PC-9 (cell line): ENCODE measurements around the gene DOK3. TPM values are rescaled to one million over a fixed set of nuclear protein-coding genes. Genes with fewer than 3 reads are reported as not detected.
A peak's percentile ranks its signal among the peaks of the same experiment; 100 is the strongest.

ENCODE experiments used
- BruUV-seq: library from RNA; stranded (reverse); fragments of 400-500 nt; replicated peaks from 2 replicates; lab custom pipeline; 2021; lab: Mats Ljungman, UMichigan
- CTCF ChIA-PET: fragments of 300-600 bp; sonication (Branson Sonifier 250); formaldehyde crosslinking; loops from one replicate; lab custom pipeline; 2022; ENCODE audit warnings: antibody characterized with exemption; lab: Charles Lee
- POLR2A ChIA-PET: fragments of 300-600 bp; sonication (Branson Sonifier 250); formaldehyde crosslinking; loops from one replicate; lab custom pipeline; 2022; ENCODE audit warnings: antibody characterized with exemption; ENCODE audit not compliant: unreplicated experiment; lab: Charles Lee
- DNase-seq, 2 experiments: peaks; one replicate each; pipeline versions ENCODE4 v3.0.0 to v3.0.0-alpha.2; 2015 to 2022; ENCODE audit warnings: mixed read lengths in 1 of 2
- H2AFZ ChIP-seq: fragments of 200-600 bp; sonication (generic); 2 replicates; pipeline ENCODE4 v1.8.1; 2017; ENCODE audit warnings: antibody characterized with exemption
- H3F3A ChIP-seq: fragments of 200-600 bp; sonication (generic); 2 replicates; pipeline ENCODE4 v1.8.1; 2017; ENCODE audit warnings: antibody characterized with exemption, mild to moderate bottlenecking, low read depth; ENCODE audit not compliant: insufficient read depth
- H3K27ac ChIP-seq: fragments of 200-600 bp; sonication (generic); 2 replicates; pipeline ENCODE4 v1.6.1; 2016; ENCODE audit warnings: mixed run types
- H3K27me3 ChIP-seq: fragments of 200-600 bp; sonication (generic); 2 replicates; pipeline ENCODE4 v1.6.1; 2016; ENCODE audit warnings: low read depth, mixed run types; ENCODE audit not compliant: insufficient read depth
- H3K36me3 ChIP-seq: fragments of 200-600 bp; sonication (generic); 2 replicates; pipeline ENCODE4 v1.6.1; 2016; ENCODE audit warnings: low read depth, mixed run types
- H3K4me1 ChIP-seq: fragments of 200-600 bp; sonication (generic); replicated peaks from 2 replicates; pipeline ENCODE4 v1.6.1; 2016; ENCODE audit warnings: mixed run types; ENCODE audit not compliant: insufficient read depth
- H3K4me2 ChIP-seq: fragments of 200-600 bp; sonication (generic); 2 replicates; pipeline ENCODE4 v1.6.1; 2017; ENCODE audit warnings: mixed run types
- H3K4me3 ChIP-seq: fragments of 200-600 bp; sonication (generic); 2 replicates; pipeline ENCODE4 v1.6.1; 2016; ENCODE audit warnings: mixed run types
- H3K79me2 ChIP-seq: fragments of 200-600 bp; sonication (generic); 2 replicates; pipeline ENCODE4 v1.6.1; 2017; ENCODE audit warnings: low read depth, mixed run types
- H3K9me2 ChIP-seq: fragments of 200-600 bp; sonication (generic); 2 replicates; pipeline ENCODE4 v1.8.1; 2017; ENCODE audit warnings: mild to moderate bottlenecking; ENCODE audit not compliant: insufficient read depth
- H3K9me3 ChIP-seq: fragments of 200-600 bp; sonication (generic); 2 replicates; pipeline ENCODE4 v1.8.1; 2016; ENCODE audit warnings: low read depth; ENCODE audit not compliant: insufficient read depth
- H4K20me1 ChIP-seq: fragments of 200-600 bp; sonication (generic); 2 replicates; pipeline ENCODE4 v1.8.1; 2017; ENCODE audit not compliant: insufficient read depth
- CTCF ChIP-seq: fragments of 200-600 bp; sonication (generic); conservative IDR thresholded peaks from 2 replicates; pipeline ENCODE4 v1.6.1; 2017; ENCODE audit warnings: mixed run types, antibody characterized with exemption, mild to moderate bottlenecking, moderate library complexity
- EZH2 ChIP-seq: fragments of 200-600 bp; sonication (generic); IDR thresholded peaks from 2 replicates; pipeline ENCODE4 v1.8.0; 2017; ENCODE audit warnings: antibody characterized with exemption, low read depth
- intact Hi-C: fragments of 100-400 bp; cut with micrococcal nuclease; formaldehyde crosslinking; loops from one replicate; pipeline ENCODE4 v1.10.0; 2022; ENCODE audit not compliant: unreplicated experiment
- total RNA-seq: library from RNA; stranded (reverse); gene quantifications from 2 replicates; pipeline ENCODE4 v1.2.3, GENCODE V29; 2021

Gene DOK3
- total RNA-seq, 1 experiment from 2014 or later = 12.2 TPM

- Histone ChIP-seq H3K4me1 (peaks cover 31% of the 10 kb centered on the region), H3K9me3 (no peaks in the 10 kb centered on the region), H3K9me2 (no peaks in the 10 kb centered on the region), H4K20me1 (peaks cover 62% of the 10 kb centered on the region), H3K36me3 (no peaks in the 10 kb centered on the region), H3K79me2 (peaks cover 58% of the 10 kb centered on the region), H3K4me3 (no peak overlapping the region), H3K4me2 (peak overlapping the region; percentile 31), H3F3A (peaks cover 27% of the 10 kb centered on the region), H2AFZ (no peak overlapping the region), H3K27me3 (no peaks in the 10 kb centered on the region), H3K27ac (peak overlapping the region; percentile 69)
- intact Hi-C loops = no loop called here
- TF ChIP-seq EZH2 = no peak
- ChIA-PET CTCF (interaction anchor here (1.1 to 1.6 kb wide), 3 partner anchors 29 to 532 kb away, joined by 3 to 4 read pairs (median 4); partner anchors contain the start of gene DDX41), POLR2A (interaction anchor here (0.6 kb wide), 1 partner anchor 141 kb away, joined by 3 read pairs; no protein-coding TSS in a partner anchor)
- no TSS peak for BruUV-seq
- DNase-seq = no peak
Observed at GRCh38 chr5:177545487-177546257, 36.0 kb upstream of the DOK3 start.

DNA sequence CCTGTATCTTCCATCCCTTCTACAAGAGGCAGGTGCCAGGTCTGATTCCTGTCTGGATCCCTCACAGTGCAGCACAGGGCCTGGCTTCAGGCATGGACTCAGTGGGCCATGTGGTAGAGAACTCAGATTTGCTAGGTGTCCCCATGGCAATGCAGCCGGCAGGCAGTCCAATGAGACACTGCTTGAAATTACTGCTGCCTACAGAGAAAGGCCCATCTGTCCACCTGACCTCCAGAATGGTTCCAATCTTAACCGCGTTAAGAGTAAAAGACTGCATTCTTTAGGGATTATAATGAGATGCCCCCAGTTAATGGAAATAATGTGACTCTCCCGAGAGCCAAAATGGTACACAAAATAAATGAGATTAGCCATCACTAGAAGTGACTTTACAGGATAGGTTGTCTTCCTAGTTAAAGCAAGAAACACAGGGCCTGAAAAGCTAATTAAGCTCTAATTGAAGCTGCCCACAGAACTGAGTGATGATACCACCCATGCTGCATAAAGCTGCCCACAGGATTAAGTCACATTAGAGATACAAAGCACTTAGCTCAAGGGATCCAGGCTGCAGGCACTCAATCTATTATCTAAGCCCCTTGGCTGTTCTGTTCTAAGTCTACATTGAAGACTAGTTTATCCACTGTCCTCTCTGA is 33.3 kb upstream of the DOK3 start:
- peaks cover 27% of the 10 kb centered on the region for H3F3A ChIP-seq
- H4K20me1 ChIP-seq = peaks cover 56% of the 10 kb centered on the region
- no peaks in the 10 kb centered on the region for H3K36me3 ChIP-seq
- no peak for DNase-seq
- H3K27me3 ChIP-seq = no peaks in the 10 kb centered on the region
- BruUV-seq = no TSS peak
- H3K9me2 ChIP-seq = no peaks in the 10 kb centered on the region
- ChIA-PET CTCF (no interaction called here), POLR2A (no interaction called here)
- H2AFZ ChIP-seq = no peak overlapping the region
- intact Hi-C loops = no loop called here
- H3K79me2 ChIP-seq = peaks cover 45% of the 10 kb centered on the region
- H3K27ac ChIP-seq = no peak overlapping the region
- no peak overlapping the region for H3K4me3 ChIP-seq
- peaks cover 28% of the 10 kb centered on the region for H3K4me1 ChIP-seq
- TF ChIP-seq EZH2 (no peak), CTCF (no peak)
- H3K9me3 ChIP-seq = no peaks in the 10 kb centered on the region
- H3K4me2 ChIP-seq = no peak overlapping the region

- Histone ChIP-seq H3K79me2 (peaks cover 38% of the 10 kb centered on the region), H3K4me2 (no peak overlapping the region), H3K27ac (no peak overlapping the region), H3K27me3 (no peaks in the 10 kb centered on the region), H3K9me3 (no peaks in the 10 kb centered on the region), H3K4me1 (peaks cover 8% of the 10 kb centered on the region; the same call in 1 of the 2 replicates), H3F3A (peaks cover 5% of the 10 kb centered on the region), H3K36me3 (peaks cover 6% of the 10 kb centered on the region; the same call in 1 of the 2 replicates), H3K9me2 (no peaks in the 10 kb centered on the region), H3K4me3 (no peak overlapping the region), H2AFZ (no peak overlapping the region), H4K20me1 (peaks cover 42% of the 10 kb centered on the region)
- DNase-seq = no peak
- BruUV-seq = no TSS peak
- CTCF ChIA-PET = no interaction called here
- TF ChIP-seq EZH2 = no peak
- intact Hi-C loops = no loop called here
- POLR2A ChIA-PET = no interaction called here
Observed at GRCh38 chr5:177540438-177540837, 30.8 kb upstream of the DOK3 start.

DNA sequence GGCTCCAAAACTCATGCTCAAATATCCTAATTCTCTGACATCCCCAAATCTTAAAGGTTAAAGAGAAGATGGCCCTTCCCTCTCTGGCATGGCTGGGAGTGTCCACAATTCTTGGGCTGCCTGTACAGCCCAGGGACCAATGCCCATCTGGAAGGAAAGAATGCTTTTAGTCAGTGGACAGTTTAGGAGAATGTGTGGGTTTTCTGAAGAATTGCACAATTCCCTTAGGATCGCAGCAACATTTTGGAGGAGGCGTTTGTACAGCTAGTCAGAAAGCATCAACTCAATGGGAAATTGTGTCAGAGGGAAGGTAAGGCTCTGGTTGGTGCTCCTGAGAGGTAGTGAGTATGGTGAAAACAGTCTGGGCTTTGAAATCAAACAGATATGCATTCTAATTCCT is 29.8 kb upstream of the DOK3 start:
- POLR2A ChIA-PET = no interaction called here
- DNase-seq = no peak
- Histone ChIP-seq H2AFZ (no peak overlapping the region), H3K9me2 (no peaks in the 10 kb centered on the region), H3K27ac (no peak overlapping the region), H3K27me3 (no peaks in the 10 kb centered on the region), H3K4me3 (no peak overlapping the region), H3K36me3 (peaks cover 10% of the 10 kb centered on the region), H4K20me1 (peaks cover 38% of the 10 kb centered on the region), H3F3A (no peaks in the 10 kb centered on the region; the same call in 1 of the 2 replicates), H3K79me2 (peaks cover 28% of the 10 kb centered on the region), H3K4me2 (no peak overlapping the region), H3K9me3 (no peaks in the 10 kb centered on the region), H3K4me1 (no peaks in the 10 kb centered on the region)
- BruUV-seq = no TSS peak
- no peak for TF ChIP-seq CTCF
- no peak for TF ChIP-seq EZH2
- intact Hi-C loops = no loop called here
- CTCF ChIA-PET = no interaction called here
